HEK293T (cell line): Measurements from ENCODE around the gene CD48.

Experiments used
- CTCF ChIA-PET: fragments of 350-600 bp; formaldehyde crosslinking; extraction: SDS; loops from one replicate; lab custom pipeline; 2021; ENCODE audit warnings: antibody characterized with exemption, inconsistent platforms; lab: Yijun Ruan, JAX
- POLR2A ChIA-PET: fragments of 350-600 bp; formaldehyde crosslinking; extraction: SDS; loops from one replicate; lab custom pipeline; 2020; ENCODE audit warnings: antibody characterized with exemption, inconsistent platforms; lab: Yijun Ruan, JAX
- DNase-seq: peaks from one replicate; pipeline ENCODE4 v3.0.0; 2012; ENCODE audit warnings: mixed read lengths; ENCODE audit errors: extremely low spot score
- ARNT ChIP-seq: fragments of 450-650 bp; IDR thresholded peaks from 2 replicates; pipeline ENCODE4 v1.6.1; 2017; ENCODE audit warnings: mild to moderate bottlenecking
- BHLHE40 ChIP-seq: fragments of 450-650 bp; IDR thresholded peaks from 2 replicates; pipeline ENCODE4 v1.6.1; 2016; ENCODE audit warnings: mild to moderate bottlenecking, moderate library complexity, borderline replicate concordance
- CTBP1 ChIP-seq: fragments of 450-650 bp; IDR thresholded peaks from 2 replicates; pipeline ENCODE4 v1.6.1; 2016; ENCODE audit warnings: borderline replicate concordance
- ELF4 ChIP-seq: fragments of 450-650 bp; IDR thresholded peaks from 2 replicates; pipeline ENCODE4 v1.6.1; 2017; ENCODE audit warnings: antibody characterized with exemption
- FOXA1 ChIP-seq: fragments of 450-650 bp; IDR thresholded peaks from 2 replicates; pipeline ENCODE4 v1.6.1; 2016; ENCODE audit warnings: mild to moderate bottlenecking
- FOXK2 ChIP-seq: fragments of 450-650 bp; IDR thresholded peaks from 2 replicates; pipeline ENCODE4 v1.6.1; 2016; ENCODE audit warnings: mild to moderate bottlenecking
- FOXM1 ChIP-seq: fragments of 450-650 bp; IDR thresholded peaks from 2 replicates; pipeline ENCODE4 v1.6.1; 2017; ENCODE audit warnings: mild to moderate bottlenecking, borderline replicate concordance
- HDGF ChIP-seq: fragments of 450-650 bp; IDR thresholded peaks from 2 replicates; pipeline ENCODE4 v1.6.1; 2017; ENCODE audit warnings: antibody characterized with exemption, borderline replicate concordance
- L3MBTL2 ChIP-seq: fragments of 450-650 bp; conservative IDR thresholded peaks from 2 replicates; pipeline ENCODE4 v1.6.1; 2016; ENCODE audit warnings: mild to moderate bottlenecking
- LEF1 ChIP-seq: fragments of 450-650 bp; IDR thresholded peaks from 2 replicates; pipeline ENCODE4 v1.6.1; 2017; ENCODE audit warnings: mild to moderate bottlenecking, borderline replicate concordance
- NFRKB ChIP-seq: fragments of 450-650 bp; IDR thresholded peaks from 2 replicates; pipeline ENCODE4 v1.6.1; 2016; ENCODE audit warnings: mild to moderate bottlenecking, moderate library complexity
- PKNOX1 ChIP-seq: fragments of 450-650 bp; IDR thresholded peaks from 2 replicates; pipeline ENCODE4 v1.6.1; 2016
- SP1 ChIP-seq: fragments of 450-650 bp; IDR thresholded peaks from 2 replicates; pipeline ENCODE4 v1.6.1; 2017
- SUZ12 ChIP-seq: fragments of 450-650 bp; IDR thresholded peaks from 2 replicates; pipeline ENCODE4 v1.6.1; 2016; ENCODE audit warnings: mild to moderate bottlenecking
- TARDBP ChIP-seq: fragments of 450-650 bp; IDR thresholded peaks from 2 replicates; pipeline ENCODE4 v1.6.1; 2016
- ZNF384 ChIP-seq: fragments of 450-650 bp; IDR thresholded peaks from 2 replicates; pipeline ENCODE4 v1.6.1; 2016

The CD48 gene

GRCh38 chr1:160674415-160674814, 37.2 kb downstream of the CD48 start:
- ChIA-PET POLR2A (no interaction called here), CTCF (interaction anchor here (0.7 kb wide), 1 partner anchor 46 kb away, joined by 3 read pairs; no protein-coding TSS in a partner anchor)
- TF ChIP-seq TARDBP: no peak
- no peak for TF ChIP-seq L3MBTL2
- no peak for TF ChIP-seq ARNT
- no peak for TF ChIP-seq FOXM1
- no peak for TF ChIP-seq SUZ12
- no peak for TF ChIP-seq CTBP1
- no peak for TF ChIP-seq HDGF
- TF ChIP-seq SP1: no peak
- no peak for TF ChIP-seq FOXA1
- TF ChIP-seq FOXK2: no peak
- TF ChIP-seq NFRKB: no peak
- no peak for TF ChIP-seq ELF4
- no peak for TF ChIP-seq ZNF384
- no peak for TF ChIP-seq PKNOX1
- no peak for TF ChIP-seq LEF1
- TF ChIP-seq BHLHE40: no peak
- no peak for DNase-seq

DNA sequence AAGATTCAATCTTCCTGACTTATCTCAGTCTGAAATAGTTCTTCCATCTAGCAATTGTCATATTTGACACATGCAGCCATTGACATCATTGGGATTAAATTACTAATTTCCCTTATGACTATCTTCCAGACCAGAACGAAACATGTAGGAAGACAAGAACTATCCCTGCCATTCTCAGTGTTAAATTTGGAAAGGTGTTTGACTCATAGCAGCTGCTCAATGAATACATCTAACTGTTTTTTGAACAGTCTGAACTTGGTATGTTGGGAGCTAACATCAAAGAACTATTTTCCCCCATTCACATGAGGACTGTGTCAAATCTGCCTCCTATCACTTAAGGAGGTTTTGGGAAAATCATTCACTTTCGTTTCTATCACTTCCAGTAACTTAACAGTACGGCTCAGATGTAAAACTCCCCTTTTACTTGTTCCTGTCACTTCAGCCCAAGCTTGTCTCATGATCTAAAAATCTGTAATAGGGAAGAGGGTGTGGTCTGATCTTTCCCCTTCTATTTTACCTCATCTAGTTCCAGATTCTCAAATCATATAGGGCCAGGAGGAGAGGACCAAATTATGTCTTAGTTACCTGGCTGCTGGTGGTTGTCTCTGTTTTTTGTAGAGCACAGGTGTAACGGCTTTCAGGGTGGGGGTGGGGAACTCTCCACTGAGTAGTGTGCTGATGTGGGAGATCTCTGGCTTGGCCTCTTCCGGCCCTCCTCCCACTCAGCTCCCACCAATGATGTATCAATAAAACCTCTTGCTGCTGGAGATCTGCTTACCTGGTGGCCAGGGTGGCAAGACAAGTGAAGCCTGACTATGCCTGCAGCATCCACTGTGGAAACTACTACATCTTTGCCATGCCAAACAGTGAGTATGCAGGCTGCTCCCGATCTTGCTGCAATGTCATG, 38.6 kb downstream of the CD48 start:
- CTCF ChIA-PET: interaction anchor here (0.6 kb wide), 2 partner anchors 8 to 317 kb away, joined by 3 to 4 read pairs; no protein-coding TSS in a partner anchor

DNA sequence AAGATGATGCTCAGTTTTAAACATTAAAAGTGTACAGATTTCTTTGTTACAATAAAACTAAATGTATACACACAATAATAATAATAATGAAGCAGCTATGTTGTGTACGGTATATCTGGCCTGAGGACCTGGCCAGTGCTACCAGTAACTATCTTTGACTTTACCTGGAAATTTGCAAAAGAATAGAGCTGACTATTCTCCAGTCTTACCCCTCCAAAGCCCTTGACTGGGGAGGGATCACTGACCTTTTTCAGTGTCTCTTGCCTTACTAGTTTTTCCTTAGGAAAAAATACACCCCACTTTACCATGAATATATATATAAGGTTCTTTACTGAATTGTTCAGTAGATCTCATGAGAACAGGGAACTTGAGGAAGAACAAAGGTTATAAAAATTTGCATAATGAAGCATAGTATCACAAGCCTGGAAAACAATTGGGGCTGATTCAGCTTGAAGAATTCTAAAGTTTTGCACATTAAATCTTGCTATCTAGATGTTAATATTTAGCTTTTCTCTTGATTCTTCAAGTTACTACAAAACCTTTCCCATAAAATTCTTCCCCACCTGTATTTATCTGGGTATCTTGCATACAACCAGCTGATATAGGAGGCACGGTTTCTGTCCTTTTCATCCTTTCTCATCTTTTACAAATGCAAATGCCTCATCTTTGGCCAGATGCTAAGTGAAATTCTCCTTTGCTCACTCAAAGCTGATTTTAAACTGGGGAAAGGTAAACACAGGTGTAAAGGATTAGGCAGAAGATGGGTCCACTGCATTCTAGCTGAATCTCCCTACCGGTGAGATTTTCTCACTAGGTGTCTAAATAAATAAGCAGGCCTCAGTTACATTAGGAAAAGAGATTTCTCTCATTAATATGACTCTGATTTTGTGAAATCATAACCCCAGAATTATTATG, 39.8 kb downstream of the CD48 start:
- TF ChIP-seq NFRKB: no peak
- TF ChIP-seq HDGF: no peak
- TF ChIP-seq TARDBP: no peak
- no peak for TF ChIP-seq ELF4
- no peak for TF ChIP-seq SUZ12
- TF ChIP-seq LEF1: no peak
- TF ChIP-seq FOXK2: no peak
- no peak for TF ChIP-seq ARNT
- CTCF ChIA-PET: interaction anchor here (0.6 kb wide), 1 partner anchor 9 kb away, joined by 3 read pairs; no protein-coding TSS in a partner anchor
- POLR2A ChIA-PET: no interaction called here
- no peak for DNase-seq

More for the DNA sequence above, 38.6 kb downstream of the CD48 start:
- POLR2A ChIA-PET: no interaction called here
- TF ChIP-seq TARDBP (no peak), BHLHE40 (no peak), FOXA1 (no peak), SP1 (no peak), SUZ12 (no peak)
- no peak for DNase-seq

- TF ChIP-seq FOXA1: no peak
- no peak for TF ChIP-seq ELF4
- TF ChIP-seq FOXM1: no peak
- no peak for TF ChIP-seq TARDBP
- TF ChIP-seq SP1: no peak
- no peak for TF ChIP-seq CTBP1
- no peak for TF ChIP-seq LEF1
- TF ChIP-seq BHLHE40: no peak
- no peak for TF ChIP-seq FOXK2
- no peak for TF ChIP-seq ARNT
- no peak for TF ChIP-seq L3MBTL2
- TF ChIP-seq HDGF: no peak
- TF ChIP-seq SUZ12: no peak
- no peak for TF ChIP-seq PKNOX1
- no peak for TF ChIP-seq NFRKB
- TF ChIP-seq ZNF384: no peak
- ChIA-PET POLR2A (no interaction called here), CTCF (no interaction called here)
- no peak for DNase-seq
Observed at GRCh38 chr1:160670701-160671100, 40.9 kb downstream of the CD48 start.

- ChIA-PET POLR2A (no interaction called here), CTCF (no interaction called here)
Observed at GRCh38 chr1:160669802-160670201, 41.8 kb downstream of the CD48 start.

More at GRCh38 chr1:160669802-160670201, 41.8 kb downstream of the CD48 start:
- no peak for DNase-seq
- no peak for TF ChIP-seq SP1
- no peak for TF ChIP-seq FOXM1
- no peak for TF ChIP-seq PKNOX1
- no peak for TF ChIP-seq FOXK2
- TF ChIP-seq NFRKB: no peak
- TF ChIP-seq TARDBP: no peak
- TF ChIP-seq HDGF: no peak
- no peak for TF ChIP-seq CTBP1
- no peak for TF ChIP-seq ZNF384
- no peak for TF ChIP-seq BHLHE40
- TF ChIP-seq ARNT: no peak
- TF ChIP-seq L3MBTL2: no peak
- TF ChIP-seq LEF1: no peak
- TF ChIP-seq SUZ12: no peak
- no peak for TF ChIP-seq ELF4
- TF ChIP-seq FOXA1: no peak
